SK-N-SH (cell line): ENCODE data around the gene RP9. TPM values are rescaled to one million over a fixed set of nuclear protein-coding genes. Genes with fewer than 3 reads are reported as not detected.

ENCODE experiments used
- CTCF ChIA-PET: fragments of 300-600, 350-600 bp; formaldehyde crosslinking; extraction: SDS; loops from one replicate; lab custom pipeline; 2021; lab: Yijun Ruan, JAX
- POLR2A ChIA-PET: fragments of 350-600 bp; sonication (Branson Sonifier 250); formaldehyde crosslinking; extraction: SDS; loops from one replicate; lab custom pipeline; 2020; ENCODE audit warnings: antibody characterized with exemption, inconsistent platforms; lab: Yijun Ruan, JAX
- DNase-seq: peaks from one replicate; pipeline ENCODE4 v3.0.0; 2012
- H2AFZ ChIP-seq: fragments of 200-600 bp; sonication (generic); 2 replicates; pipeline ENCODE4 v1.8.1; 2016; ENCODE audit warnings: antibody characterized with exemption, mild to moderate bottlenecking, low read depth
- H3F3A ChIP-seq: fragments of 200-600 bp; sonication (generic); replicated peaks from 2 replicates; pipeline ENCODE3; 2016; ENCODE audit warnings: antibody characterized with exemption, mild to moderate bottlenecking; ENCODE audit not compliant: insufficient read depth
- H3K27ac ChIP-seq, 2 experiments: fragments of 200-500 bp in 1 of 2; fragments of 200-600 bp in 1 of 2; sonication (Bioruptor generic) in 1 of 2; sonication (generic), shearing (Covaris generic) in 1 of 2; 2 replicates each; pipeline versions ENCODE4 v1.5.1 to v1.6.1; 2014 to 2016; ENCODE audit warnings: low read depth in 2 of 2, inconsistent platforms in 1 of 2, low read length in 1 of 2, mild to moderate bottlenecking in 1 of 2, mixed read lengths in 1 of 2
- H3K27me3 ChIP-seq: fragments of 200-600 bp; sonication (generic), shearing (Covaris generic); 2 replicates; pipeline ENCODE4 v1.6.1; 2016; ENCODE audit warnings: mixed run types; ENCODE audit not compliant: insufficient read depth
- H3K36me3 ChIP-seq, 2 experiments: fragments of 200-500 bp in 1 of 2; fragments of 200-600 bp in 1 of 2; sonication (Bioruptor generic) in 1 of 2; sonication (generic) in 1 of 2; replicated peaks in 1 of 2; 2 replicates each; pipeline versions ENCODE3 to v1.5.1; 2014 to 2016; ENCODE audit warnings: low read length in 1 of 2, mild to moderate bottlenecking in 1 of 2; ENCODE audit not compliant: insufficient read depth in 2 of 2, control insufficient read depth in 1 of 2
- H3K4me1 ChIP-seq, 2 experiments: fragments of 200-500 bp in 1 of 2; fragments of 200-600 bp in 1 of 2; sonication (Bioruptor generic) in 1 of 2; sonication (generic), shearing (Covaris generic) in 1 of 2; 2 replicates each; pipeline versions ENCODE4 v1.5.1 to v1.6.1; 2014 to 2016; ENCODE audit warnings: low read depth in 1 of 2, low read length in 1 of 2, mixed run types in 1 of 2; ENCODE audit not compliant: insufficient read depth in 2 of 2, control insufficient read depth in 1 of 2
- H3K4me2 ChIP-seq: fragments of 200-600 bp; sonication (generic), shearing (Covaris generic); 2 replicates; pipeline ENCODE4 v1.6.1; 2017; ENCODE audit warnings: mixed run types
- H3K4me3 ChIP-seq, 2 experiments: fragments of 200-500 bp in 1 of 2; fragments of 200-600 bp in 1 of 2; sonication (Bioruptor generic) in 1 of 2; sonication (generic), shearing (Covaris generic) in 1 of 2; 2 replicates each; pipeline versions ENCODE4 v1.5.1 to v1.8.1; 2014 to 2016; ENCODE audit warnings: low read depth in 2 of 2, inconsistent platforms in 1 of 2, low read length in 1 of 2, mild to moderate bottlenecking in 1 of 2, mixed read lengths in 1 of 2, moderate library complexity in 1 of 2
- H3K79me2 ChIP-seq: fragments of 200-600 bp; sonication (generic); 2 replicates; pipeline ENCODE4 v1.8.1; 2017; ENCODE audit warnings: mild to moderate bottlenecking; ENCODE audit not compliant: insufficient read depth
- H3K9ac ChIP-seq: fragments of 200-600 bp; sonication (generic); 2 replicates; pipeline ENCODE4 v1.6.1; 2017; ENCODE audit warnings: mixed run types
- H3K9me2 ChIP-seq: fragments of 200-600 bp; sonication (generic); 2 replicates; pipeline ENCODE4 v1.6.1; 2017; ENCODE audit warnings: mixed run types
- H3K9me3 ChIP-seq: fragments of 200-600 bp; sonication (generic); 2 replicates; pipeline ENCODE4 v1.6.1; 2017; ENCODE audit warnings: mixed run types, mild to moderate bottlenecking, moderate library complexity
- H4K20me1 ChIP-seq: fragments of 200-600 bp; sonication (generic); 2 replicates; pipeline ENCODE4 v1.6.1; 2017; ENCODE audit warnings: mild to moderate bottlenecking, mixed run types; ENCODE audit not compliant: insufficient read depth
- EP300 ChIP-seq, 2 experiments: IDR thresholded peaks; 2 replicates each; pipeline versions ENCODE4 v1.4.0 to v1.6.1; 2012; ENCODE audit warnings: borderline replicate concordance in 1 of 2, low read depth in 1 of 2, low read length in 1 of 2
- FOSL2 ChIP-seq: IDR thresholded peaks from 2 replicates; pipeline ENCODE4 v1.4.0; 2012; ENCODE audit warnings: low read depth, mild to moderate bottlenecking, moderate library complexity, borderline replicate concordance
- FOXJ3 ChIP-seq: sonication (generic); formaldehyde crosslinking; IDR thresholded peaks from 2 replicates; pipeline ENCODE4 v1.5.1; 2020; ENCODE audit warnings: mild to moderate bottlenecking, missing genetic modification reagents
- FOXM1 ChIP-seq: IDR thresholded peaks from 2 replicates; pipeline ENCODE4 v1.4.0; 2012; ENCODE audit warnings: low read depth, mild to moderate bottlenecking
- GABPA ChIP-seq: IDR thresholded peaks from 2 replicates; pipeline ENCODE4 v1.4.0; 2012; ENCODE audit warnings: low read depth, mild to moderate bottlenecking
- JUND ChIP-seq: IDR thresholded peaks from 2 replicates; pipeline ENCODE4 v1.4.0; 2012
- MEF2A ChIP-seq: IDR thresholded peaks from 2 replicates; pipeline ENCODE4 v1.4.0; 2012; ENCODE audit warnings: low read depth, borderline replicate concordance
- MXI1 ChIP-seq: IDR thresholded peaks from 2 replicates; pipeline ENCODE4 v1.6.1; 2012; ENCODE audit warnings: mild to moderate bottlenecking, low read depth, low read length, improper control_type of control experiment
- NFIC ChIP-seq: IDR thresholded peaks from 2 replicates; pipeline ENCODE4 v1.4.0; 2012; ENCODE audit warnings: borderline replicate concordance
- NRF1 ChIP-seq: IDR thresholded peaks from 2 replicates; pipeline ENCODE4 v1.6.1; 2012; ENCODE audit warnings: low read depth, mild to moderate bottlenecking, low read length
- POLR2AphosphoS5 ChIP-seq: IDR thresholded peaks from 2 replicates; pipeline ENCODE4 v1.6.1; 2012; ENCODE audit warnings: low read depth, low read length
- RAD21 ChIP-seq: IDR thresholded peaks from 2 replicates; pipeline ENCODE4 v1.6.1; 2012; ENCODE audit warnings: mild to moderate bottlenecking, low read length
- RCOR1 ChIP-seq: fragments of 150-350 bp; IDR thresholded peaks from 2 replicates; pipeline ENCODE4 v1.6.1; 2017; ENCODE audit warnings: antibody characterized with exemption, low read length
- RXRA ChIP-seq: IDR thresholded peaks from 2 replicates; pipeline ENCODE4 v1.4.0; 2012; ENCODE audit warnings: low read depth, mild to moderate bottlenecking, borderline replicate concordance
- TAF1 ChIP-seq: IDR thresholded peaks from 2 replicates; pipeline ENCODE4 v1.6.1; 2012; ENCODE audit warnings: low read depth, mild to moderate bottlenecking, low read length, moderate library complexity, borderline replicate concordance
- TCF12 ChIP-seq: IDR thresholded peaks from 2 replicates; pipeline ENCODE4 v1.4.0; 2012
- TEAD4 ChIP-seq: IDR thresholded peaks from 2 replicates; pipeline ENCODE4 v1.4.0; 2012; ENCODE audit warnings: mild to moderate bottlenecking, borderline replicate concordance; ENCODE audit not compliant: insufficient read depth
- WGBS: methylation state at CpG from one replicate; pipeline ENCODE4 v1.1.6; 2017; ENCODE audit warnings: low lambda C conversion rate; 5-methylcytosine and 5-hydroxymethylcytosine counted together
- polyA plus RNA-seq, 3 experiments: library from polyadenylated mRNA; depleted of rRNA; stranded (reverse); fragments of >200 nt; gene quantifications; 2 replicates each; pipeline ENCODE4 v1.2.3, GENCODE V29; 2012
- TF ChIP-seq, protein P1 (sequence below): fragments of 150-350 bp; IDR thresholded peaks from 2 replicates; pipeline ENCODE4 v1.6.1; 2016; ENCODE audit warnings: mild to moderate bottlenecking, low read depth, low read length
- TF ChIP-seq, protein P2 (sequence below): IDR thresholded peaks from 2 replicates; pipeline ENCODE4; 2012

The RP9 gene
- polyA plus RNA-seq, 1 of the 3 experiments (the other 2 are of a cell fraction), result 31.6 TPM

DNA sequence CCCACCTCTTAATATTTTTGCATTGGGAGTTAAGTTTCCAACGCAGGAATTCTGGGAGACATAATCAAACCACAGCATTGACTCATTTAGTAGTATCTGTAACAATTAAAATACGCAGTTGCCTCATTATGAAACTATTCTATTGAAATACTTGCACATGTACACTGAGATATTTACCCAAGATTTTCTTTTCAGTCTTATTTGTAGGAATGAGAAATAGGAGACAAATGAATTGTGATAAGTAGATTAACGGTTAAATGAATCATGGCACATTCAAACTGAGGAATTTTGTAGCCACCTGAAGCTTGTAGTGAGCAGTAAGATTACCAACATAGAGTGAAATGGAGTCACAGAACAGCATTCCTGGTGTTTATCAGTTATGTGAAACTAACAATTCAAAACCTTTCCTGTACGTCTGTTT lies 18.1 kb downstream of the RP9 start:
- POLR2A ChIA-PET, result no interaction called here
- H3K9me2 ChIP-seq, result no peaks in the 10 kb centered on the region
- H3K27ac ChIP-seq, result no peak overlapping the region
- H3K27me3 ChIP-seq, result no peaks in the 10 kb centered on the region
- no peaks in the 10 kb centered on the region for H3K79me2 ChIP-seq
- no peak for DNase-seq
- WGBS, result 79% methylated on average over 4 of the region's 4 CpGs
- no peak overlapping the region for H2AFZ ChIP-seq
- TF ChIP-seq FOXM1 (no peak), GABPA (no peak), MEF2A (no peak), MXI1 (no peak), NFIC (no peak), FOSL2 (peak; percentile 19; the same call in 1 of the 2 replicates), RXRA (no peak), TCF12 (0 out of 2 replicates have a peak, but pooled peaks have one; percentile 4)
- TF ChIP-seq, protein P1, sequence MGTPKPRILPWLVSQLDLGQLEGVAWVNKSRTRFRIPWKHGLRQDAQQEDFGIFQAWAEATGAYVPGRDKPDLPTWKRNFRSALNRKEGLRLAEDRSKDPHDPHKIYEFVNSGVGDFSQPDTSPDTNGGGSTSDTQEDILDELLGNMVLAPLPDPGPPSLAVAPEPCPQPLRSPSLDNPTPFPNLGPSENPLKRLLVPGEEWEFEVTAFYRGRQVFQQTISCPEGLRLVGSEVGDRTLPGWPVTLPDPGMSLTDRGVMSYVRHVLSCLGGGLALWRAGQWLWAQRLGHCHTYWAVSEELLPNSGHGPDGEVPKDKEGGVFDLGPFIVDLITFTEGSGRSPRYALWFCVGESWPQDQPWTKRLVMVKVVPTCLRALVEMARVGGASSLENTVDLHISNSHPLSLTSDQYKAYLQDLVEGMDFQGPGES, result no peak
- TF ChIP-seq, all 33 proteins: peak for 2
- Histone ChIP-seq H3K4me3 (no peak overlapping the region), H4K20me1 (no peaks in the 10 kb centered on the region), H3K9me3 (no peaks in the 10 kb centered on the region), H3K9ac (no peak overlapping the region), H3K4me2 (no peak overlapping the region), H3K36me3 (peaks cover 14 to 21% of the 10 kb centered on the region in 2 experiments), H3F3A (peaks cover 5% of the 10 kb centered on the region), H3K4me1 (no peaks in the 10 kb centered on the region)
- CTCF ChIA-PET, result interaction anchor here (1.0 to 2.4 kb wide), 3 partner anchors 11 to 17 kb away, joined by 3 to 13 read pairs (median 5); partner anchors contain the start of gene RP9

DNA sequence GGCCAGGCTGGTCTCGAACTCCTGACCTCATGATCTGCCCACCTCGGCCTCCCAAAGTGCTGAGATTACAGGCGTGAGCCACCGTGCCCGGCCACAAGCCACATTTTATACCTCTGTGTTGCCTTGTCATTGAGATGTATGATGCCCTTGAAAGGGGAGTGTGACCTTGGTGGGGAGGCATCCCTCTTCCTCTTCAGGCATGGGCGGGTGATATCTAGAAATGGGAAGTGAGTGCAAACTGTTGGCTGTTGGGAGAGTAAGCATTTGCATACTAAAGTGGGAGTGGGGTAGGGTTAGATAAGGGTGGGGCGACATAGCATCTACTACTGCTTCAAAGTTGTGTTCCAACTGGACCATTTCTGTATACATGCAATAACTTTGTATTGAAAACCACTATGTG lies 20.1 kb downstream of the RP9 start:
- POLR2A ChIA-PET, result no interaction called here
- H2AFZ ChIP-seq, result no peak overlapping the region
- no peaks in the 10 kb centered on the region for H3K79me2 ChIP-seq

More for the DNA sequence above, 20.1 kb downstream of the RP9 start:
- TF ChIP-seq GABPA, result no peak
- TF ChIP-seq EP300 (IDR thresholded peaks at IDR 0.05; ENCODE audit: borderline replicate concordance in 1 of 2, low read depth in 1 of 2, low read length in 1 of 2), result no peak
- no peak for TF ChIP-seq NRF1
- TF ChIP-seq MXI1, result no peak
- TF ChIP-seq RCOR1, result no peak
- TF ChIP-seq FOXJ3 (CRISPR knock-in tag), result no peak
- TF ChIP-seq, protein P2, sequence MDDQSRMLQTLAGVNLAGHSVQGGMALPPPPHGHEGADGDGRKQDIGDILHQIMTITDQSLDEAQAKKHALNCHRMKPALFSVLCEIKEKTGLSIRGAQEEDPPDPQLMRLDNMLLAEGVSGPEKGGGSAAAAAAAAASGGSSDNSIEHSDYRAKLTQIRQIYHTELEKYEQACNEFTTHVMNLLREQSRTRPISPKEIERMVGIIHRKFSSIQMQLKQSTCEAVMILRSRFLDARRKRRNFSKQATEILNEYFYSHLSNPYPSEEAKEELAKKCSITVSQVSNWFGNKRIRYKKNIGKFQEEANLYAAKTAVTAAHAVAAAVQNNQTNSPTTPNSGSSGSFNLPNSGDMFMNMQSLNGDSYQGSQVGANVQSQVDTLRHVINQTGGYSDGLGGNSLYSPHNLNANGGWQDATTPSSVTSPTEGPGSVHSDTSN, result no peak
- no peak for TF ChIP-seq TAF1
- no peak for TF ChIP-seq TEAD4
- no peak for TF ChIP-seq RAD21
- TF ChIP-seq JUND, result no peak
- no peak for TF ChIP-seq POLR2AphosphoS5
- no peak overlapping the region for H3K4me3 ChIP-seq
- H3K9me2 ChIP-seq, result no peaks in the 10 kb centered on the region
- H3K27ac ChIP-seq, result no peak overlapping the region
- WGBS, result 69% methylated on average over 7 of the region's 7 CpGs
- H3K9me3 ChIP-seq, result no peaks in the 10 kb centered on the region
- peaks cover 5% of the 10 kb centered on the region in 2 experiments for H3K36me3 ChIP-seq
- CTCF ChIA-PET, result interaction anchor here (0.6 kb wide), 1 partner anchor 13 kb away, joined by 4 read pairs; no protein-coding TSS in a partner anchor
- H4K20me1 ChIP-seq, result no peaks in the 10 kb centered on the region
- H3K4me2 ChIP-seq, result no peak overlapping the region
- no peaks in the 10 kb centered on the region for H3K4me1 ChIP-seq
- no peak for DNase-seq
- H3K27me3 ChIP-seq, result no peaks in the 10 kb centered on the region
- H3K9ac ChIP-seq, result no peak overlapping the region
- peaks cover 3% of the 10 kb centered on the region for H3F3A ChIP-seq
